Measurements from ENCODE around the gene KIF22.

GRCh38 chr16:29790183-29790948 is at the start of gene KIF22:
- TF ChIP-seq EZH2 (IDR thresholded peaks at IDR 0.05; ENCODE audit: low read length, unreplicated experiment) (no peak), CTCF (conservative IDR thresholded peaks at IDR 0.05; ENCODE audit: low read depth, low read length) (peak; percentile 59), EZH2phosphoT487 (IDR thresholded peaks at IDR 0.05; ENCODE audit: borderline replicate concordance, low read length) (no peak)

Data from PC-3 (cell line).